GM20431 (cell line): ENCODE results near the gene TBC1D2B.

ENCODE experiments used
- in situ Hi-C: fragments of 300-500 bp; cut with MseI, MboI; formaldehyde crosslinking; loops from one replicate; pipeline ENCODE4 v1.15.0; 2020; ENCODE audit warnings: low sequenced_read_pairs; ENCODE audit not compliant: unreplicated experiment

TBC1D2B gene

DNA sequence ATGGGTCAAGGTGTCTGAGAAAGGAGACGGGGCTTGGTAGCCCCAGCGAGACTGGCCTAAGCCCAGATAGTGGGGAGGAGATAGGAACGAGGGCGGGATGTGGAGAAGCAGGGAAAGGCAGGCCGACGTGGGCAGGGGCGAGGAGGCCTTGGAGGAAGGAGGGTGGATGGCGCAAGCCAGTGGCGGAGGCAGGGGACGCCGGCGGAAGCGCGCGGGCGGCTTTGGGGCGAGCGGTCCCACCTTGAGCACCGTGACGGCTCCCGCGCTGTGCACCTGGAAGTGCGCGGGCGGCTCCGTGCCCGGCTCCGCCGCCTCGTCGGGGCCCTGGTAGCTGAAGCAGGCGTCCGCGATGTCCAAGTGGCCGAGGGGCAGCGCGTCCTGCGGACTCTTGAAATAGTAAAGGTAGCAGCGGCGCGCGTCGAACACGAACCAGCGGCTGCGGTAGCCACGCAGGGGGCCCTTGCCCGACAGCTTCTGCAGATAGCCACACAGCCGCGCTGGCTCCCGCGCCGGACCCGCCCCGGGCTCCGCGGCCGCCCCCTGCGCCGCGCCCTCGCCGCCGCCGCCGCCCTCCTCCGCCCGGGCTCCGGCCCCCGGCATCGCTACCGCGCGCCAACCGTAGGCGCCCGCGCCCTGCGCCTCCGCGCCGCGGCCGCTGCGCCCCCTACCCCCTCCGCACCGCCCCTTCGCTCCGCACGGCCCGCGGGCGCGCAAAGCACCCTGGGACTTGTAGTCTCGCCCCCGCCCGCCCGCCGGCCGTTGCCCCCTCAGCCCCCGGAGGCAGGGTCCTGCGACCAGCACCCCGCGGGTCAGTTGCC is at the start of gene TBC1D2B:
Gene TBC1D2B, minus strand, starts transcription at position 659 of the 818 bp plus-strand sequence. Its CDS starts 59 bp downstream, at position 600.
- in situ Hi-C loops = no loop called here

DNA sequence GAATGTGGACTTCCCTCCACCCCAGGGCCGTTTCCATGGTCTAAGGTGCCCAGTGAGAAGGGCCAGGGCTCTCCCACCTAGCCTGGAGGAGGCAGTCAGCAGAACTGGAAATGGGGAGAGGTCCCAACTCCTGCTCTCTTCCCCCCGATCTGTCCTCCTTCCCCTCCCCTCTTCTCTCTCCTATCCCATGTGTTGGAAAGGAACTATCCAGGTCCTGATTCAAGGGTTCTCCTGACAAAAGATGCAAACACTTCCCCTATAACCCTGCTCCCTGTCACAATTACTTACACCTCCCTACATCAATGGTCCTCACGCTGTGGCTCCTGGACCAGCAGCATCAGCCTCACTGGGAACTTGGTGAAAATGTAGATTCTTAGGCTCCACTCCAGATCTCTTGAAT is 47.8 kb upstream of the TBC1D2B start:
- in situ Hi-C loops = no loop called here

DNA sequence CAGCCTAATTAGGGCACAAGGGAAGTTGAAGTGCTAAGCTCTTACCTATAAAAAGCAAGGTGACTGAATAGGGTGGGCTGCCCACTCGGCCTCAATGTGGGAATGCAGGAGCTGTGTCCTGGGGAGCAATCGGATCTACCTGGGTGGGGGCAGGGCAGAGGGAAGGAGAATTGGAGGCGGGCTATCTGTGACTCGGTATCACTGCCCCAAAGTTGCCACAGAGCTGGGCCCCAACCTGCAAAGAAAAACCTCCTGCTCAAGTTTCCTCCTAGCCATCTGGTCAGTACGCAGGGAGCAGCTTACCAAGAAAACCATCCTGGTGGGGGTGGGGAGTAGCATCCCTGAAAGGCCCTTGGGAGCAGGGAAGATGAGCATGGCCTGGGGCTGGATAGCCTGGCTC is 43.0 kb upstream of the TBC1D2B start:
- in situ Hi-C loops = no loop called here

DNA sequence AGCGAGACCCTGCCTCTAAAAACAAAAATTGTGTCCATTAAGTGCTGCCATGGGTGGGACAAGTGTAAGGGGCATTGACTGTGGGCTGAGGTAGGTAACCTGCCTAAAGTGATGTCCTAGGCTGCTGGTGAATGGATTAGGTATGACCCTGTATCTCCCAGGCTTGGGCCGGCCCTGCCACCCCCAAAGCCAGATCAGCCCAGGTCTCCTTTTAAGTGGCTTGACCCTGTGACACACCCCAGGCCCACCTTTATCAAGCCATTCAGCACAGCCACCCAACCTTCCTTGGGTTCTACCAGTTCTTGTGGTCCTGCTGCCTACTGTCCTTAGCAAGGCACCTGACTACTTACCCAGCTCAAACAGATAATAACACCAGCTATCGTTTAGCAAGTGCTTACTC is 35.0 kb upstream of the TBC1D2B start:
- in situ Hi-C loops = loop anchor here (5.0 kb wide), 1 partner anchor 135 kb away; no protein-coding TSS in a partner anchor

DNA sequence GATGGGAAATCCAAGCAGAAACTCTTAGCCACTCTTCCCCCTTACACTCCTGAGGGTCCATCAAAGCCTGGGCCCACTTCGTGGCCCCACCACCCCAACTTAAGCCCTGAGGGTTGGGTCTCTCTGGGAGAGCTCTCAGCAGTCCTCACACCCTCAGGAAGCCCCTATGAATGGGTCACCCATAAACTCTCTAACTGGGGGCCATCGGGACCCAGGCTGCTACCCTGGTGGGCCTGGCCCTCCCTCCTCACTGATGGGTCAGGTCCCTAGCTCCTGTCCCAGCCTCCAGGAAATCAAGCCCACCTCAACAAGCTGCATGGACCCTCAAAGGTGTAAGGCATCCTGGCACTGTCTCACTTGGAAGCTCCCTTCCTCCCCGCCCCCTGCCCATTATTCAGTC is 34.3 kb upstream of the TBC1D2B start:
- in situ Hi-C loops = loop anchor here (5.0 kb wide), 1 partner anchor 136 kb away; no protein-coding TSS in a partner anchor

DNA sequence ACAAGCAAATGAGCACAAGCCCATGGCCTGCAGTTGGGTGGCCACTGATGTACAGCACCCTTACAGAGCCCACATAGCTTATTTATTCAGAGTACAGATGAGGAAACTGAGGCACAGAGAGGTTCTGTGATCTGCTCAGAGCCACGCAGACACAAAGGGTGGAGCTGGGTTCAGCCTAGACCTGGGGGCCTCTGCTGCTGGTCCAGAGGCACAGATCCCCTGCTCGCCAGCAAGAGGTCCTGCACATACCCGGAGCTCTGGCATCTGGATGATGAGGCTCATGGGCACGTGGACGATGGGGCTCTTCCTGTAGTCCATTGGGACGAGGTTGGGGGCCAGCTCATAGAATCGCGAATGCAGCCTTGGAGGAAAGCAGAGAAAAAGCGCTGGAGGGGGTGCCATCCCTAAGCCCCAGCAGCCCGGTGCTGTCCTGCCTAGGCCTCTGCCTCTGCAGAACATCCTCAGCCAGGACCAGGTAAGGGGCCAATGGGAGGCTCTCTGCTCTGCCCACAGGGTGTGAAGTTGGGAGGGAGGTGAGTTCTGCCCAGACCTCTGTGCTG is 33.5 kb upstream of the TBC1D2B start:
- in situ Hi-C loops = loop anchor here (5.0 kb wide), 1 partner anchor 136 kb away; no protein-coding TSS in a partner anchor

DNA sequence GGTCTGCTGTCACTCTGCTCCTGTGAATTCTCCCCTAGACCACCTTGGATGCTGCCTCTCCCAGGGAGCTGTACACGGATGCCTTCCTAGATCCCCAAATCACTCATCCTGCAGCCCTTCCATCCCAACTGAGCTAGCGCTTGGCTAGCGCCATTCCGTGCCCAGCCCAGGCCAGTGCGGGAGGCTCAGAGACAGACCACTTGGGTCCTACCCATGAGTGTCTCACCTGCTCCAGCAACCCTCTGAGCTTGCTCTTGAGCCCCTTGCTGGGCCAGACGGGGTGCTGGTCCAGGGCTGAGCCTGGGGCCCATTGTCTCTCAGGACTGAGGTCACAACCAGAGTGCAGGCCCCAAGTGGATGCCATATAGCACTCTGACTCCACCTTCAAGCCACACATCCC is 32.6 kb upstream of the TBC1D2B start:
- in situ Hi-C loops = loop anchor here (5.0 kb wide), 1 partner anchor 137 kb away; no protein-coding TSS in a partner anchor

DNA sequence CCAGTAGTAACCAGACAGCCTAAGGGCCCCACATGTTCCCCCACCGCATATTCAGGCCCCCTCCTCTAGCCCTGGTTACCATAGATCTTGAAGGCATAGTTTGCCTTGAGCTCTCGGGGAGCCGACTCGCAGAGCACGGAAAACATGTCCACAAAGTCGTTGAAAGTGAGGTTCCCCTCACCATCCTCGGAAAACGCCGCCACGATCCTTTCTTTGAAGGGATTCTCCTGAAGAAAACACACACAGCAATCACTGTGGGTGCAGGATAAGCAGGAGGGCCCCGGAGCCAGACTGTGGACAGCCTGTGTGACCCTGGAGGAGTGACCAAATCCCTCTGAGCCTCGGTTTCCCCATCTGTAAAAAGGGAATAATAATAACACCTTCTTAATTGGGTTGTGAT is 31.6 kb upstream of the TBC1D2B start:
- in situ Hi-C loops = loop anchor here (5.0 kb wide), 1 partner anchor 142 kb away; no protein-coding TSS in a partner anchor

DNA sequence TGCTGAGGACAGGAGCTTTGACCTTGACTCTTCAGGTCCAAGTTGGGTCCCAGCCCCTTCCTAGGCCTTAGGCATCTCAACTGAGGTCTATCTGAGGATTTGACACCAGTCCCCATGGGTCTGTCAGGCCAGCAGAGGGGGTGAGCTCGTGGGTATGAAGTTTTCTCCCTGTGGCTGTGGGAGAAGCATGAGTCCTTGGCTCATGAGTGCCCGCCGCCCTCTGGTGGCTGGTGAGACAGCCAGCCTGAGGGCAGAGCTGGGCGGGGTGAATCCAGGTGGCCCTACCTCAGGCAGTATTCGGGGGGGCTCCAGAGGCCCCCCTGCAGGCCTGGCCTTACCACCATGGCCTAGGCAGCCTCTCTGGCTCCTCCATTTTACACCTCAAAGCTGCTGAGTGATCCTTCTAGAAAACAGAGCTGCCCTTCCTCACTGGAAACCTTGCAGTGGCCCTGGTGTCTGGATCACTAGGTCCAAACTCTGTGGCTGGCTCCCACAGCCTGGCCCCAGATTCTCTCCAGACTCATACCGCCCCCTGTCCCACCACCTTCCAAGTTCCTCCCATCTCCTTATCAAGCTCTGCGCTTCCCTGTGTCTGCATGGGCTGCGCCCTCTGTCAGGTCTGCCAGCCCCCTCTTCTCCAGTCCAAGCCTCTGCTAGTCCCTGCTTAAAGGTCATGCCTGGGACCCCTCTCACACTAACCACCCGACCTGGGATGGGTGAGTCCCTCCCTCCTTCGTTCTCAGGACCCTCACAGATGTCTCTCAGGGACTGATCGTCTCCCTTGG is 31.0 kb upstream of the TBC1D2B start:
- in situ Hi-C loops = loop anchor here (5.0 kb wide), 1 partner anchor 141 kb away; no protein-coding TSS in a partner anchor

DNA sequence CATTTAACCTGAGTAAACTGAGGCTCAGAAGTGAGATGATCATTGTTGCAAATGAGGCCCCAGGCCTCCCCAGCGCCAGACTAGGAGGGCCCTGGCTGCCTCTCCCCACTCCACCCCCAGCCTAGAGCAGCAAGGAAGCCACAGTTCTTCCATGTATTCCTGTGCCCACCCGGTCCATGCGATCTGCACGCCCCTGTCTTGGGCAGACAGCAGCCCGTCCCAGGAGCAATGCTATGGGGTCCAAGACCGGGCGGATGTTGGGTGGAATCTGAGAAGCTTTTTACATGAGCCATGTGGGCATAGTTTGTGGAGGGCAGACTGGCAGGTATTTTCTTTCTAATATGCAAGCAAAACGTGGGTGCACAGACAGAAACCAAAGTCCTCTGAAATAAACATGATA is 30.0 kb upstream of the TBC1D2B start:
- in situ Hi-C loops = loop anchor here (5.0 kb wide), 1 partner anchor 140 kb away; no protein-coding TSS in a partner anchor

DNA sequence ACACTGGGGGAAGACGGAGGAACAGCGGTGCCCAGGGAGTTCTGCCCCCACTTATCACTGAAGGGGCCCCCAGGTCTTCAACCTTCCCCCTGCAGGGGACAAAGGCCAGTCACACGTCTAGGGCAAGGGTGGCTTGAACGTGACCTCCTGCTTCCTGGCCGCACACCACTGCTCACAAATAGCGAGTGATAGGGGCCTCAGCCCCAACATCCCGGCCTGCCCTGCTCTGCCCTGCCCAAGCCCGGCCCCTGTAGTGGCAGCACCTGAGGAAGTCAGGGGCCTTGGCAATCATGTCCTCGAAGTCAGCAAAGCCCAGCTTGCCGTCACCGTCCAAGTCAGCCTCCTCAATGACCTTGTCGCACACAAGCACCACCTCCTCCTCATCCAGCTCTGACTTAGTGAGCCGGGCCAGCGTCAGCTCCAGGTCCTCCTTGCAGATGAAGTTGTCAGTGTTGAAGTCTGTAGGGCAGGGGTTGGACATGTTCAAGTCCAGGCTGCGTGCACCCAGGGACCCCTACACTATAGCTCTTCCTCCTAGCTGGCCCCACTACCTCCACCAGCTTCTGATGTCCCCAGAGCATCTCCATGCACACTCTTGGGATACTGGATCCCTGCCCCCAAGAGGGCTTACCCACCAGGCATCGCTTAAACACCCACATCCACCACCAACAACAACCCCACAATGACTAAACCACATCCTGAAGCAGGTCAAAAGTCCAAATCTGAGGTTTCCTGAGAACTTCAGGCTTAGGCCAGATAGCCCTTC is 28.1 kb upstream of the TBC1D2B start:
- in situ Hi-C loops = loop anchor here (5.0 kb wide), 1 partner anchor 138 kb away; no protein-coding TSS in a partner anchor

DNA sequence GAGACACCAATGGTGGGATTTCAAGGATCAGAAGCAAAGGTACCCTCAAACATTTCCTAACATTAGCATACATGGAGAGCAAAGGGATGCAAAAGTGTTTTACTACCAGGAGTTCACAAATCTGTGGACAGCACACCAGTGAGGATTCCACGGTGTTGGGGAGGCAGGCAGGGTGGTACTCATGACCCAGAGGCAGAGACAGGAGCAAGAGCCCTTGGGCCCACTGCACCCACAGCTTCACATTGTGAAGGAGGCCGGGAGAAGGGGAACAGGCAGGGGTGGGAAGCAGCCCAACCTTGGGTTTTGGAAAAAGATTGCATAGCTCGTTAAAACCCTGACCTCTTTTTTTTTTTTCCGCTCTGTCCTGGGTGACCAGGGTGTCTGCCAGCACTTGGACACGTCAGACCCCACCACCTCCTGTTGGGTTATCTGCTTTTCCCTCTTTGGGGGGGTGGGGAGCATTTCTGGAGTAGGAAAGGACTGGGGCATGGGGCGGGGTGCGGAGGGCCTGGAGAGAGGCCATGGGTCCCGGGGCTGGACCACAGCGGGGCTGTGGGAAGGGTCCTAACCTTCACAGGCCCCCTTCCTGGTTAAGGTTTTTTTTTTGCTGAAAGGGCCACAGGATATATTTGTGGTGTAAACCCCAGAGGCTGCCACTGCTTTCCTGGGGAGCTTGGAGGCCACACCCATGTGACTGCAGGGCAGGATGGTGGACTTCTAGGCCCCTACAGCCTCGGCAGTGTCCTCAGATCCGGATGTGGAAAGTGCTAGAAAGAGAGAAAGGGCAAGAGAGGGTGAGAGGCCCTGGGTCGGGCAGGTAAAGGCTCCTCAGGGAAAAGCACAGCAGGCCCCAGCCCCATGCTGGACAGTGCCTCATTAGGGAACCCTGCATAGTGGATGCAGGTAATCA is 27.3 kb upstream of the TBC1D2B start:
- in situ Hi-C loops = loop anchor here (5.0 kb wide), 1 partner anchor 138 kb away; no protein-coding TSS in a partner anchor

DNA sequence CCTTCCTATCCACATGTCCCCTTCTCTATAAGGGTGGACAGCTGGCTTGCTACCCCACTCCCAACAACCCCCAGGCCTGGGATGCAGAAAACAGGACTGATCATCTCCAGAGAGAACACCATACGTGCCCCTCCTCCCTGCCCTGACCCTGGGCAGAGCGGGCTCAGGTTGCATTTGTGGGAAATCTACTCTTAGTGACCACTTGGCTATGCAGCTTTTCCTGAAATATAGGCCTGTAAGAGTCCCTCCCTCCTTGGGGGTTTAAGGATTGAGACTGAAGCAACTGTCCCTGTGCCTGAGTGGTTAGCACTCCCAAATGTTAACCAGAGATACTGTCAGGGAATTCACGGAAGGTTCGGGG is 26.6 kb upstream of the TBC1D2B start:
- in situ Hi-C loops = no loop called here

DNA sequence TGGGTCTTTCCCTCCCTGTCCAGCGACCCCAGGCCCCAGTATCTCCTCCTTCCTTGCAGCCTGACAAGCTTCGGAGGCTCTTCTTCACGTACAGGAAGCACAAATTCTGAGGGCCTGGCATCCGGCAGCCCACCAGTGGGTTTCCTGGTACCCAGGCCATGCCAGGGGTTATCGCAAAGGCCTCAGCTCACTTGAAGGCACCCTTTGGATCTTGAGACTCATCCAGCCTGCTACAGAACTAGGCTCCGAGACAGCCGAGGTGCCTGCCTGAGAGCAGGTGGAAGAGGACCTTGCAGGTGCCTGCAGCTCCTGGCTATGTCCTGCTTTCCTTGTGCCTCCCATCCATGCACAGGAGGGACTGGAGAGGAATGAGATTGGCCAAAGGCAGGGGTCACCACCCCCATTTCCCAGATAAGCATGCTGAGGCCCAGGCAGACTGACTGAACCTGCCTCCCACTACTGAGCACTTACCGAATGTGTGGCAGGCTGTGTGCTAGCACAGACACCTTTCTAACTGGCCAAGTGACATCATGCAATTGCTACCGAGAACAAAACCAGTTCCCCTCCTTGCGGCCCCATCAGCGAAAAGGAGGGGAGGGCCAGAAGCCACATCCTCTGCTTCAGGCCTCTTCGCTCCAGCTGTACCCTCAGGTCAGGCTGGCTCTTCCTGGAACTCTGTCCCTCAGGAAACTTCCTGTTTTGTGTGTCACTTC is 26.1 kb upstream of the TBC1D2B start:
- in situ Hi-C loops = no loop called here

DNA sequence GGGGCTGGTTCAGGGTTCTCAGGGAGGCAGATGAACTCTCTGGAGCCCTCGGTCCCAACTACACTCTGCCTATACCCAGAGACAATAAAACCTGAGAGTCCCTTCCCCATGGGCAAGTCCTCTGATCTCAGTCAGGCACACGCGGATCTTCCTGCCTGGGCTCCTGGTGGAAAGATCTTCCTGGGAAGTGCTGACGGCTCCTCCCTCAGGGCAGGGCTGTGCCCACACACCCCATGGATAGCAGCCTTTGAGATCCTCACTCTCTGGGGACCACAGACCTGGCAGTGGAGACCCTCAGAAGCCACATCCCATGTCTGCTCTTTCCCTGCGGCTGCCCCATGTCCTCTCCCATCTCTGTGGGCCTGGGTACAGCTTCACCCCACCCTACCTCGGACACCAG is 25.2 kb upstream of the TBC1D2B start:
- in situ Hi-C loops = no loop called here

DNA sequence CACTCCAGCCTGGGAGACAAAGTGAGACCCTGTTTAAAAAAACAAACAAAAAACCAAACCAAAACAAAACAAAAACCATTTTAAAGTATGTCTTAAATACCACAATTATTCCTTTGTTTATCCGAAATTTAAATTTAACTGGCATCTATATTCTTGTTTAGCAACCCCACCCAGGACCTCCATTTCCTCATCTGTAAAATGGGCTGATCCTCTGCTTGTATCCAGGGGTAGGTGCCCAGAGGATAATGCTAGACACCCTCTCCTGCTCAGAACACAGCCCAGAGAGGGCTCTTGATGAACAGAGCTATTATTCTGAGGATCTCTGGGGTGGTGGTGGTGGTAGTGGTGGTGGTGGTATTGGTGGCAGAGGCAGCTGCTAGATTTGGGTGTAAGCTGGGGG is 24.7 kb upstream of the TBC1D2B start:
- in situ Hi-C loops = no loop called here

DNA sequence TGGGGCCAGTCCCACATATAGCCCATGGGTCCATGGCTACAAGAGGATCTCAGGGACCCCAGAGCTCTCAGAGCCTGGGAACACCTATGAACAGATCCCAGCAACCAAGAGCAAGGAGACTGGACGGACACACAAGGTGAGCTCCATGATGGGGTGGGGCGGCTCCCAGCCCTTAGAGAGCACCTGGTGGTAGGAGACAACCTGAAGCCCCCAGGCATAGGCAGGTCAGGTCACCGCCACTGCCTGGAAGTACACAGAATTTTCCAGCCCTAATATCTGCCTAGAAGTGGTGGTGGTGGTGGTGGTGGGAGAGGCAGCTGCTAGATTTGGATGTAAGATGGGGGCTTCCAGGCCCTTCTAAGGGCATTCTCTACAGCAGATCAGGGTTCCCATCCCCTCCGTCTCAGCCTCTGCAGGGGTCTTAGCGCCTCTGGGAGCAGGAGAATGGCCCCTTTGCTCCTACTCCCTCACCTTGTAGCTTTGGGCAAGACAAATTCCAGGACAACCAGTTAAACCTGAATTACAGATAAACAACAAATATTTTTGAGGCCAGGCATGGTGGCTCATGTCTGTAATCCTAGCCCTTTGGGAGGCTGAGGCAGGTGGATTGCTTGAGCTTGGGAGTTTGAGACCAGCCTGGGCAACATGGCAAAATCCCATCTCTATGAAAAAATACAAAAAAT is 24.1 kb upstream of the TBC1D2B start:
- in situ Hi-C loops = no loop called here

DNA sequence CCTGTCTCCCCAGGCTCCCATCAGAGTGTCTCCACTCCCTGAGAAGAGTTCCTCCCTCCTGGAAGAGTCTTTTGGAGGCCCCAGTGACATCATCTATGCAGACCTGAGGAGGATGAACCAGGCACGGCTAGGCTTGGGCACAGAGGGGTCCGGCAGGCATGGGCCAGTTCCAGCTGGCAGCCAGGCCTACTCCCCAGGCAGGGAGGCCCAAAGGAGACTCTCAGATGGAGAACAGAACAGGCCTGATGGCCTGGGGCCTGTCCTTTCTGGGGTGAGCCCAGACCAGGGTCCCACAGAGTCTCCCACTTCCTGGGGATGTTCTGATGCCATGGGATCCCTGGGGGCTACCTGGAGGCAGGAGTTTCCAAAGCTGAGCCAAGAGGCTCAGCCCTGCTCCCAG is 23.4 kb upstream of the TBC1D2B start:
- in situ Hi-C loops = no loop called here
